HepG2 (cell line): Measurements from ENCODE around the gene ST6GALNAC2. TPM values are rescaled to one million over a fixed set of nuclear protein-coding genes. Genes with fewer than 3 reads are reported as not detected.
A peak's percentile ranks its signal among the peaks of the same experiment; 100 is the strongest.

ENCODE experiments used
- CBX5 ChIP-seq: sonication (generic); formaldehyde crosslinking; IDR thresholded peaks from 2 replicates; pipeline ENCODE4 v1.4.0; 2020; ENCODE audit warnings: missing genetic modification reagents, borderline replicate concordance
- HNF4A ChIP-seq: sonication (generic); formaldehyde crosslinking; IDR thresholded peaks from 2 replicates; pipeline ENCODE4 v1.4.0; 2020; ENCODE audit warnings: missing genetic modification reagents
- KDM5A ChIP-seq: fragments of 200-600 bp; sonication (generic); IDR thresholded peaks from 2 replicates; pipeline ENCODE4 v1.7.0; 2018; ENCODE audit warnings: antibody characterized with exemption, mild to moderate bottlenecking, low read length, borderline replicate concordance
- KLF9 ChIP-seq: IDR thresholded peaks from 2 replicates; pipeline ENCODE4 v1.6.1; 2016; ENCODE audit warnings: low read depth
- NONO ChIP-seq, 2 experiments: fragments of 450-650 bp in 1 of 2; sonication (generic) in 1 of 2; formaldehyde crosslinking in 1 of 2; IDR thresholded peaks in 1 of 2; conservative IDR thresholded peaks in 1 of 2; 2 replicates each; pipeline versions ENCODE4 v1.6.1 to v1.8.0; 2017 to 2022; ENCODE audit warnings: mild to moderate bottlenecking in 1 of 2, missing genetic modification reagents in 1 of 2, moderate library complexity in 1 of 2
- PCBP1 ChIP-seq: fragments of 200-400 bp; formaldehyde crosslinking; IDR thresholded peaks from 2 replicates; pipeline ENCODE4 v1.6.1; 2017; ENCODE audit warnings: mild to moderate bottlenecking, low read depth, low read length, borderline replicate concordance
- TEAD3 ChIP-seq: optimal IDR thresholded peaks from 2 replicates; pipeline ENCODE3; 2016; ENCODE audit warnings: borderline replicate concordance
- TGIF2 ChIP-seq: IDR thresholded peaks from 2 replicates; pipeline ENCODE4 v1.6.1; 2016; ENCODE audit warnings: control low read depth, missing compliant biosample characterization
- TOPORS ChIP-seq: sonication (generic); formaldehyde crosslinking; IDR thresholded peaks from 2 replicates; pipeline ENCODE4 v1.8.0; 2023; ENCODE audit warnings: mild to moderate bottlenecking, missing genetic modification reagents
- ZHX2 ChIP-seq, 2 experiments: sonication (generic) in 1 of 2; formaldehyde crosslinking in 1 of 2; IDR thresholded peaks; 2 replicates each; pipeline versions ENCODE4 v1.6.1 to v1.9.0; 2014 to 2022; ENCODE audit warnings: antibody characterized with exemption in 1 of 2, borderline replicate concordance in 1 of 2, inconsistent platforms in 1 of 2, low read depth in 1 of 2, missing genetic modification reagents in 1 of 2
- ZNF232 ChIP-seq: sonication (generic); formaldehyde crosslinking; IDR thresholded peaks from 2 replicates; pipeline ENCODE4 v1.4.0; 2020; ENCODE audit warnings: missing genetic modification reagents, borderline replicate concordance
- ZNF703 ChIP-seq: sonication (generic); formaldehyde crosslinking; IDR thresholded peaks from 2 replicates; pipeline ENCODE4 v1.5.1; 2020; ENCODE audit warnings: missing genetic modification reagents, mild to moderate bottlenecking, moderate library complexity, borderline replicate concordance
- polyA plus RNA-seq, 8 experiments: library from polyadenylated mRNA; depleted of rRNA in 3 of 8; stranded (reverse) in 7 of 8; unstranded in 1 of 8; fragments of >200 nt; fragmentation: Illumina TruSeq in 4 of 8; extraction: Trizol in 4 of 8; gene quantifications; 2 replicates each; pipeline versions ENCODE4 v1.2.1 to v1.2.3, GENCODE V29; 2011 to 2016; ENCODE audit warnings: low read depth in 4 of 8, missing spikeins in 1 of 8, mixed read lengths in 1 of 8; ENCODE audit not compliant: insufficient read depth in 1 of 8
- total RNA-seq, 5 experiments: library from RNA; depleted of rRNA; stranded (reverse); fragments of >200 nt; fragmentation: Illumina TruSeq; extraction: Trizol; gene quantifications; 2 replicates each; pipeline ENCODE4 v1.2.3, GENCODE V29; 2016; ENCODE audit warnings: low read depth in 1 of 5
- TF ChIP-seq, protein P1 (sequence below): sonication (generic); formaldehyde crosslinking; IDR thresholded peaks from 2 replicates; pipeline ENCODE4 v1.4.0; 2020; ENCODE audit warnings: missing genetic modification reagents, borderline replicate concordance
- TF ChIP-seq, protein P2 (sequence below): IDR thresholded peaks from 2 replicates; pipeline ENCODE4 v1.6.1; 2016; ENCODE audit warnings: missing compliant biosample characterization, missing genetic modification reagents, borderline replicate concordance

ST6GALNAC2 gene
- total and polyA plus RNA-seq, 2 of the 13 experiments (the other 11 are each of a cell fraction or from before 2014, with no cell fraction given), result 0.12 to 0.49 TPM

DNA sequence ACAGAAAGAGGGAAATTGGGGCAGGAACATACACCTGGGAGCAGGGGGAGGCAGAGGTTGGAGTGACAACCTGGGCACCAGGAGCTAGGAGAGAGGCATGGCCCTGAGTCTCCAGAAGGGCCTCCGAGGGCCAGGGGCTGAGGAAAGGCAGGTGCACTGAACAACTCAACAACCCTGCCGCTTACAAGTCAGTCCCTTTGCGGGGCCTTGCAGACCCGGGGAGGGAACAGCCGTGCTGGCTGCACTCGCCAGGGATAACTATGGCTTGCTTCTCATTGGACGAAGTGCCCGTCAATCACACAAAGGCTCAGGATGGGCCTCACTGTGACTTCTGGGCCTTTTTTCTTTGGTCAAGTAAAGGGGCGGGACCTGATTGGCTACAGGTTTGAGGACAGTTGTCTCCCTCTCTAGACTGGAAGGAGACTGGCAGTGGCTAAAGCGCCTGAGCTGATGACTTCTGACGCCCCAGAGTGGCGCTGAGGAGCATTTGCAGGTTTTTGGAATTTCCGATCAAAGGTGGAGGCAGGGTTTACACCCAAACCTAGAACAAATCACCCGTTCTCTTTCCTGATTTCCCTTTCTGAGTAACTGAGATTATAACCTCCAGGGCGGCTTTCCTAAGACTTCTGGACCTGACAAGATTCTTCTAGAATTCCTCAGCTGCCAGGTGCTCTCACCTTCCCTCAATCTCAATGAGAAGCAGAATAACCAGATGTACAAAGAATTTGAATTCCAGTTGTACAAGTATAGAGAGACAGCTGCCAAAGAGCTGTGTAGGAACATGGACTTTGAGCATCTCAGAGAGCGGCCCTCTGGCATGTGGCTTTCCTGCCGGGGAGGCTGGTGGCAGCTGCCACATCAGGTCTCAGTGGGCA lies 27.6 kb upstream of the ST6GALNAC2 start (continued):
- TF ChIP-seq ZHX2 (IDR thresholded peaks at IDR 0.05; ENCODE audit: low read depth) (no peak), ZHX2 (CRISPR knock-in tag; IDR thresholded peaks at IDR 0.05; ENCODE audit: borderline replicate concordance) (no peak), ZNF703 (CRISPR knock-in tag) (no peak), TOPORS (peak; percentile 48; the same call in 1 of the 2 replicates), KDM5A (no peak; the same call in 1 of the 2 replicates), CBX5 (CRISPR knock-in tag) (0 out of 2 replicates have a peak, but pooled peaks have one; percentile 12), KLF9 (CRISPR knock-in tag) (no peak), TEAD3 (CRISPR knock-in tag) (peak; percentile 20), NONO (IDR thresholded peaks at IDR 0.05) (no peak), NONO (CRISPR knock-in tag; conservative IDR thresholded peaks at IDR 0.05) (no peak), TGIF2 (CRISPR knock-in tag) (0 out of 2 replicates have a peak, but pooled peaks have one; percentile 26), HNF4A (CRISPR knock-in tag) (peak; percentile 81), ZNF232 (CRISPR knock-in tag) (0 out of 2 replicates have a peak, but pooled peaks have one; percentile 1), PCBP1 (no peak)
- TF ChIP-seq, protein P1, sequence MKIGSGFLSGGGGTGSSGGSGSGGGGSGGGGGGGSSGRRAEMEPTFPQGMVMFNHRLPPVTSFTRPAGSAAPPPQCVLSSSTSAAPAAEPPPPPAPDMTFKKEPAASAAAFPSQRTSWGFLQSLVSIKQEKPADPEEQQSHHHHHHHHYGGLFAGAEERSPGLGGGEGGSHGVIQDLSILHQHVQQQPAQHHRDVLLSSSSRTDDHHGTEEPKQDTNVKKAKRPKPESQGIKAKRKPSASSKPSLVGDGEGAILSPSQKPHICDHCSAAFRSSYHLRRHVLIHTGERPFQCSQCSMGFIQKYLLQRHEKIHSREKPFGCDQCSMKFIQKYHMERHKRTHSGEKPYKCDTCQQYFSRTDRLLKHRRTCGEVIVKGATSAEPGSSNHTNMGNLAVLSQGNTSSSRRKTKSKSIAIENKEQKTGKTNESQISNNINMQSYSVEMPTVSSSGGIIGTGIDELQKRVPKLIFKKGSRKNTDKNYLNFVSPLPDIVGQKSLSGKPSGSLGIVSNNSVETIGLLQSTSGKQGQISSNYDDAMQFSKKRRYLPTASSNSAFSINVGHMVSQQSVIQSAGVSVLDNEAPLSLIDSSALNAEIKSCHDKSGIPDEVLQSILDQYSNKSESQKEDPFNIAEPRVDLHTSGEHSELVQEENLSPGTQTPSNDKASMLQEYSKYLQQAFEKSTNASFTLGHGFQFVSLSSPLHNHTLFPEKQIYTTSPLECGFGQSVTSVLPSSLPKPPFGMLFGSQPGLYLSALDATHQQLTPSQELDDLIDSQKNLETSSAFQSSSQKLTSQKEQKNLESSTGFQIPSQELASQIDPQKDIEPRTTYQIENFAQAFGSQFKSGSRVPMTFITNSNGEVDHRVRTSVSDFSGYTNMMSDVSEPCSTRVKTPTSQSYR (CRISPR knock-in tag), result no peak
- TF ChIP-seq, protein P2, sequence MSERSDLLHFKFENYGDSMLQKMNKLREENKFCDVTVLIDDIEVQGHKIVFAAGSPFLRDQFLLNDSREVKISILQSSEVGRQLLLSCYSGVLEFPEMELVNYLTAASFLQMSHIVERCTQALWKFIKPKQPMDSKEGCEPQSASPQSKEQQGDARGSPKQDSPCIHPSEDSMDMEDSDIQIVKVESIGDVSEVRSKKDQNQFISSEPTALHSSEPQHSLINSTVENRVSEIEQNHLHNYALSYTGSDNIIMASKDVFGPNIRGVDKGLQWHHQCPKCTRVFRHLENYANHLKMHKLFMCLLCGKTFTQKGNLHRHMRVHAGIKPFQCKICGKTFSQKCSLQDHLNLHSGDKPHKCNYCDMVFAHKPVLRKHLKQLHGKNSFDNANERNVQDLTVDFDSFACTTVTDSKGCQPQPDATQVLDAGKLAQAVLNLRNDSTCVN, result no peak
